ENCODE data around the gene OR12D3.

Gene OR12D3, protein sequence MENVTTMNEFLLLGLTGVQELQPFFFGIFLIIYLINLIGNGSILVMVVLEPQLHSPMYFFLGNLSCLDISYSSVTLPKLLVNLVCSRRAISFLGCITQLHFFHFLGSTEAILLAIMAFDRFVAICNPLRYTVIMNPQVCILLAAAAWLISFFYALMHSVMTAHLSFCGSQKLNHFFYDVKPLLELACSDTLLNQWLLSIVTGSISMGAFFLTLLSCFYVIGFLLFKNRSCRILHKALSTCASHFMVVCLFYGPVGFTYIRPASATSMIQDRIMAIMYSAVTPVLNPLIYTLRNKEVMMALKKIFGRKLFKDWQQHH

DNA sequence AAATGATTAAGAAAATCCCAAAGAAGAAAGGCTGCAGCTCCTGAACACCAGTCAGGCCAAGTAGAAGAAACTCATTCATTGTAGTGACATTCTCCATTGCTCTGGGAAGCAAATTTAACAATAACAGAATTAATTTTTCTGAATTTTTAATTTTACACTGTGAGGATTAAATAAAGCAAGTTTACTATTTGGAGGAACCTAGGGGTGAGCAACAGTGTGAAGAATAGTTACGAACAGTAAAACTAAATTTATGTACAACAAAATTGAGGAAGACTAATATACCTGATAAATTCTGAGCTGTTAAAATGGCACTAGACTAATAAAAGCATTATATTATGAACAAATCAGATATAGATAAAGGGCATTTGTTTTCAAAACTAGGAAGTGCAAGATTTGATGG, at the start of gene OR12D3:
TSS of gene OR12D3 (minus strand) at position 101 of the 400 bp plus-strand sequence. CDS start at position 97, 4 bp downstream.
- no peaks in the 10 kb centered on the region for H3K27me3 ChIP-seq (ENCODE audit: control insufficient read depth, insufficient read depth, low read length)
- H3K9ac ChIP-seq (ENCODE audit: low read depth, low read length), result no peak within 1 kb of the TSS
- no peak within 1 kb of the TSS for H3K4me3 ChIP-seq (ENCODE audit: low read depth, low read length)

DNA sequence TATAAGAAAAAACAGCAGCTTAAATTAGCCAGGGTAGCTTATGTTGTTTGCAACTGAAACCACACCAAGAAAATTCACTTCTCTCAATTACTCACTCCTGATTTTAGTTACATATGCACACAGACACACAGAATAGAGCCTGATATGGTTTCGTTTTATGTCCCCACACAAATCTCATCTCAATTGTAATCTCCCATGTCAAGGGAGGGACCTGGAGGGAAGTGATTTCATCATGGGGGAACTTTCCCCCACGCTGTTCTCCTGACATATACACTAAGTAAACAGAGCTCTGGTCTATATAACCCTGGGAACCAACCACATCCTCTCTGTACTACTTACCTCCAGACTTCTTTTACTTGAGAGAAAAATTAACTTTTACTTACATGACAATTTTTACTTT, 49.5 kb upstream of the OR12D3 start:
- H3K27me3 ChIP-seq (ENCODE audit: control insufficient read depth, insufficient read depth, low read length), result no peaks in the 10 kb centered on the region
- no peaks in the 10 kb centered on the region for H3K36me3 ChIP-seq (ENCODE audit: control insufficient read depth, insufficient read depth, low read length)
- H3K9ac ChIP-seq (ENCODE audit: low read depth, low read length), result no peak overlapping the region
- no peaks in the 10 kb centered on the region for H3K4me1 ChIP-seq (ENCODE audit: control insufficient read depth, insufficient read depth, low read length)
- H3K4me3 ChIP-seq (ENCODE audit: low read depth, low read length), result no peak overlapping the region
- H3K9me3 ChIP-seq (ENCODE audit: control insufficient read depth, insufficient read depth, low read length), result no peaks in the 10 kb centered on the region

More for the DNA sequence above, at the start of gene OR12D3:
- Histone ChIP-seq H3K9me3 (ENCODE audit: control insufficient read depth, insufficient read depth, low read length) (no peaks in the 10 kb centered on the region), H3K36me3 (ENCODE audit: control insufficient read depth, insufficient read depth, low read length) (no peaks in the 10 kb centered on the region), H3K4me1 (ENCODE audit: control insufficient read depth, insufficient read depth, low read length) (no peaks in the 10 kb centered on the region)

DNA sequence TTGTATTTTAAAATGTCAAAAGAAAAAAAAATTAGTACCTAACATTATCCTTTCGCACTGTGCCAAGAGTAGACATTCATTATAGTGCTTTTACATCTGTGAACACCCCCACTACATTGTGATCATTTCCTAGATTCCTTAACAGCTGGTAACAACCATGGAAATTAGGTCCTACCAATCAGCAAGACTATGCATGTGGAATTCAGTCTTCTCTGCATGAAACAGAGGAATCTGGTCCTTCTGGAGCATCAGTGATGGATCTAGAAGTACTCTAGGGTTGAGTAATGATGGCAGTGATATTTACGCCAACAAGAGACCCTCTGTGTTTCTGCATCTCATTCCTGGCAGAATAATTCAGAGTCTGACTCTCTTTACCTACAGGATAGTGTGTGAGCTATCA, 49.1 kb upstream of the OR12D3 start:
- Histone ChIP-seq H3K27me3 (ENCODE audit: control insufficient read depth, insufficient read depth, low read length) (no peaks in the 10 kb centered on the region), H3K4me3 (ENCODE audit: low read depth, low read length) (no peak overlapping the region), H3K4me1 (ENCODE audit: control insufficient read depth, insufficient read depth, low read length) (no peaks in the 10 kb centered on the region), H3K9me3 (ENCODE audit: control insufficient read depth, insufficient read depth, low read length) (no peaks in the 10 kb centered on the region), H3K9ac (ENCODE audit: low read depth, low read length) (no peak overlapping the region), H3K36me3 (ENCODE audit: control insufficient read depth, insufficient read depth, low read length) (no peaks in the 10 kb centered on the region)

DNA sequence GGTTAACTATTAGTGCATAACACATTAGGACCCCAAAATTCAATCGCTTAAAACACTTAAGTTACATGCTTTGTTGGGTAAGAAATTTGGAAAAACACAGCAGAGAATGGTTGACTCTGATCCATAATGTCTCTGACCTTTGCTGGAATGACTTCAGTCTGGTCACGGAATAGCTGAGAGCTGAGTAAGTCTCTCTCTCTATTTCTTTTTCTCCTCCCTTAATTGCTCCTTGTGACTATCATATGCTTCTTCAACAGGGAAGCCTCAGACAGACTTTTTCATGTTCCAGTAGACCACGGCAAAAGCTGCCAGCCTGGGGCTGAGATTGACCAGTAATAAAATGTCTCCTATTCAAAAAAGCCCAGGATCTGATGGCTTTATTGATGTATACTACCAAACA, 44.4 kb upstream of the OR12D3 start:
- Histone ChIP-seq H3K36me3 (ENCODE audit: control insufficient read depth, insufficient read depth, low read length) (no peaks in the 10 kb centered on the region), H3K9me3 (ENCODE audit: control insufficient read depth, insufficient read depth, low read length) (no peaks in the 10 kb centered on the region), H3K27me3 (ENCODE audit: control insufficient read depth, insufficient read depth, low read length) (no peaks in the 10 kb centered on the region), H3K4me1 (ENCODE audit: control insufficient read depth, insufficient read depth, low read length) (no peaks in the 10 kb centered on the region), H3K9ac (ENCODE audit: low read depth, low read length) (no peak overlapping the region), H3K4me3 (ENCODE audit: low read depth, low read length) (no peak overlapping the region)

DNA sequence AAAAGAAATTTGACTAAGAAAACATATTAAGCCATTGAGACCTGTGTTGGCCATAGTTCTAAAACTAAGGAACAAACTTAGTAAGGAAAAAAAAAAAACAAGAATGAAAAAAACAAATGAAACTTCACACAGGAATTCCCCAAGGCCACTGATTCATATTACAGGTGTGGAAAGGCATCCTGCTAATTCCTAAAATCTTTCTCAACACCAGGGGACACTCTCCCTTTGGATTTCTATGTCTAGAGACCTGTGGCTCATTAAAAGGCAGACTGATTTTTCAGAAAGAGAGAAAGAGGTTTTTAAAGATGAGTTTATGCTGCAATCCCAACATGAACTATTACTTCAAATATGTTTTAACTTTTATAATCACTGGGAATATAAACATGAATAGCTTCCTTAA, 39.5 kb upstream of the OR12D3 start, which contains the start of gene OR12D1:
TSS of gene OR12D1 (plus strand) at position 341 of the 400 bp plus-strand sequence.
- no peaks in the 10 kb centered on the region for H3K27me3 ChIP-seq (ENCODE audit: control insufficient read depth, insufficient read depth, low read length)
- H3K9me3 ChIP-seq (ENCODE audit: control insufficient read depth, insufficient read depth, low read length), result no peaks in the 10 kb centered on the region
- no peak within 1 kb of the TSS for H3K9ac ChIP-seq (ENCODE audit: low read depth, low read length)
- no peak within 1 kb of the TSS for H3K4me3 ChIP-seq (ENCODE audit: low read depth, low read length)
- H3K36me3 ChIP-seq (ENCODE audit: control insufficient read depth, insufficient read depth, low read length), result no peaks in the 10 kb centered on the region
- H3K4me1 ChIP-seq (ENCODE audit: control insufficient read depth, insufficient read depth, low read length), result no peaks in the 10 kb centered on the region

DNA sequence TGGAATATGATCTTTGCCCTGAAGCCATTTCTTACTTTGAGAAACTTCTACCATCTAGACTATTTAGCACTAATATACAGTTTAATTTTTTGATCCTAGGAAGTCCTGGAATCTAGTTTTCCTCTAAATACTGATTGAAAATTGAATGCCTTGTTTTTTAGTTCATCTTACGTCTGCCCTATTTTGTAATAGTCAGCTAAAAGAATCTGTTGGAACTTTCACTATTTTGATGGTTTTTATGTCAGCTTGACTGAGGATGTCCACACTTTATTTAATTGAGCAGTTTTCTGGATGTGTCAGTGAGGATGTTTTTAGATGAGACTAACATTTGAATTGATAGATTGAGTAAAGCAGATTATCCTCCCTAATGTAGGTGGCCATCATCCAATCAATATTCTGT, 28.7 kb upstream of the OR12D3 start:
- Histone ChIP-seq H3K4me1 (ENCODE audit: control insufficient read depth, insufficient read depth, low read length) (no peaks in the 10 kb centered on the region), H3K4me3 (ENCODE audit: low read depth, low read length) (no peak overlapping the region), H3K9me3 (ENCODE audit: control insufficient read depth, insufficient read depth, low read length) (no peaks in the 10 kb centered on the region), H3K9ac (ENCODE audit: low read depth, low read length) (no peak overlapping the region), H3K36me3 (ENCODE audit: control insufficient read depth, insufficient read depth, low read length) (no peaks in the 10 kb centered on the region), H3K27me3 (ENCODE audit: control insufficient read depth, insufficient read depth, low read length) (no peaks in the 10 kb centered on the region)

DNA sequence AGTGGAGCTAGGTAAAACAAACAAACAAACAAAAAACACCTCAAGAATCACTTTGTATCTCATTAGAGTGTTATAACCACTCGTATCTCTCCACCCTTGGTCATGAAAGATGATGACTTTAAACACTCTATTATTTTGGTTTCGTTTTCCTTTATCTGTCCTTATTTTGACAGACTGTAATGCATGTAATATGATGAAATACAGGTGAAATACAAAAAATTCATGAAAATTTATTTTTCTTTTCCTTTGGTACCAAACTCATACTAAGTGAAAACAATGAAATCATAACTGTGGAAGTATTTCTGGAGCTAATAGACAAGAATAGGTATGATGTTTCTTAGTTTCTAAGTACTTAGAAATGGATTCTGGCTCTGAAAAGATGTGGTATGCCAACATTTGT, 24.4 kb upstream of the OR12D3 start:
- Histone ChIP-seq H3K9ac (ENCODE audit: low read depth, low read length) (no peak overlapping the region), H3K36me3 (ENCODE audit: control insufficient read depth, insufficient read depth, low read length) (no peaks in the 10 kb centered on the region), H3K4me3 (ENCODE audit: low read depth, low read length) (no peak overlapping the region), H3K9me3 (ENCODE audit: control insufficient read depth, insufficient read depth, low read length) (no peaks in the 10 kb centered on the region), H3K27me3 (ENCODE audit: control insufficient read depth, insufficient read depth, low read length) (no peaks in the 10 kb centered on the region), H3K4me1 (ENCODE audit: control insufficient read depth, insufficient read depth, low read length) (peaks cover 3% of the 10 kb centered on the region)

DNA sequence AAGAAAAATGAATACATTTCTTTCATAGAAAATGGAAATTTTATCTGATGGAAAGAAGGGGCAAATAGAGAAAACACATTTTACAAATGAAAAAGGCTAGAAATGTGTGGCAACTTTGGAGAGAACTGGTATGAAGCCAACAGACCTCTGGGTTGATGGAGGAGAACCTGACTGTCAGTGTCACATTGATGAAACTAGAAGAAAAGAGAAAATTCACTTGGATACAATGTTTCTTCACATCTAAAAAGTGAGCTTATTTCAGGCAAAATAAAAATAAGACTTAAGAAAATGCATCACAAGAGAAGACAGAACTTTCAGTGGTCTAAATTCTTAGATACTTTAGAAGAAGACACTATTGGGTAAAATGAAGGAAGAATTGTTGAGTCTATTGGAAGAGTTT, 20.2 kb upstream of the OR12D3 start, which contains the start of gene OR12D2:
TSS of gene OR12D2 (plus strand) at position 301 of the 400 bp plus-strand sequence. CDS start 1,069 bp downstream, outside the sequence.
- Histone ChIP-seq H3K9me3 (ENCODE audit: control insufficient read depth, insufficient read depth, low read length) (no peaks in the 10 kb centered on the region), H3K27me3 (ENCODE audit: control insufficient read depth, insufficient read depth, low read length) (no peaks in the 10 kb centered on the region), H3K36me3 (ENCODE audit: control insufficient read depth, insufficient read depth, low read length) (no peaks in the 10 kb centered on the region), H3K4me1 (ENCODE audit: control insufficient read depth, insufficient read depth, low read length) (peaks cover 3% of the 10 kb centered on the region), H3K9ac (ENCODE audit: low read depth, low read length) (no peak within 1 kb of the TSS), H3K4me3 (ENCODE audit: low read depth, low read length) (no peak within 1 kb of the TSS)

DNA sequence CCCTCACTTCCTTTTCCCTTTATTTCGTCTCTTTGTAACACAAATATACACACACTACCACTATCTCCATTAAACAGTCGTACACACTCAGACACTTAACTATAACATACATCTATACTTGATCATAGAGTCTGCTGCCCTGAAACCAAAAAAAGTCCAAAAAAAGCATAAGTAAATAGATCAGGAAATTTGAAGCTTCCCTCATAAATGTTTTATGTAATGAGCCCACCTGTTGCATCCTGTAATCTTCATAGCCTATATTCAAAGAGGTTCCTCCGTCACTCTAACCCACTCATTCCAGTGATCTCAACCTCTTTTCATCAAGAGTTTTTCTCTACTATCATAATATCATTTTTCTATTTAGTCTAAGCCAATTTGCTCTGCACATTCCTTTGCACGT, 13.4 kb upstream of the OR12D3 start:
- no peaks in the 10 kb centered on the region for H3K4me1 ChIP-seq (ENCODE audit: control insufficient read depth, insufficient read depth, low read length)
- no peaks in the 10 kb centered on the region for H3K27me3 ChIP-seq (ENCODE audit: control insufficient read depth, insufficient read depth, low read length)
- H3K36me3 ChIP-seq (ENCODE audit: control insufficient read depth, insufficient read depth, low read length), result no peaks in the 10 kb centered on the region
- H3K4me3 ChIP-seq (ENCODE audit: low read depth, low read length), result no peak overlapping the region
- H3K9me3 ChIP-seq (ENCODE audit: control insufficient read depth, insufficient read depth, low read length), result no peaks in the 10 kb centered on the region
- no peak overlapping the region for H3K9ac ChIP-seq (ENCODE audit: low read depth, low read length)

DNA sequence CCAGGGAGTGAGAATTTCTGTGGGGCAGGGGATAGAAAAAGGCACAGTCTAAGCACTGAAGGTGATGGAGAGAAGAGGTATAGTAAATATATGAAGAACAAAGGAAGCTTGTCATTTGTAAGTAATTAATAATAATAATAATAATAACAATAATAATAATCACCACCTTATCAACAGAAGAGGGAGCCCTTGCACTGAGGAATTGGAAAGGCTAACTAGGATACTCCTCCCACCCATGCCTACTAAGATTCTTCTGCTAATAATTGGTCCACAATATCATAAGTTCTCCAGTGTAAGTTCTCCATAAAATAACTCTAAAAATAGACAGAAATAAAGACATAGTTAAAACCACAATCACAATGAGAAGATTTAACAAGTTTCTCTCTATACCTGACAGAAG, 912 bp upstream of the OR12D3 start:
- H3K9me3 ChIP-seq (ENCODE audit: control insufficient read depth, insufficient read depth, low read length), result no peaks in the 10 kb centered on the region
- H3K4me1 ChIP-seq (ENCODE audit: control insufficient read depth, insufficient read depth, low read length), result no peaks in the 10 kb centered on the region
- no peaks in the 10 kb centered on the region for H3K27me3 ChIP-seq (ENCODE audit: control insufficient read depth, insufficient read depth, low read length)
- no peak overlapping the region for H3K9ac ChIP-seq (ENCODE audit: low read depth, low read length)
- no peaks in the 10 kb centered on the region for H3K36me3 ChIP-seq (ENCODE audit: control insufficient read depth, insufficient read depth, low read length)
- H3K4me3 ChIP-seq (ENCODE audit: low read depth, low read length), result no peak overlapping the region

DNA sequence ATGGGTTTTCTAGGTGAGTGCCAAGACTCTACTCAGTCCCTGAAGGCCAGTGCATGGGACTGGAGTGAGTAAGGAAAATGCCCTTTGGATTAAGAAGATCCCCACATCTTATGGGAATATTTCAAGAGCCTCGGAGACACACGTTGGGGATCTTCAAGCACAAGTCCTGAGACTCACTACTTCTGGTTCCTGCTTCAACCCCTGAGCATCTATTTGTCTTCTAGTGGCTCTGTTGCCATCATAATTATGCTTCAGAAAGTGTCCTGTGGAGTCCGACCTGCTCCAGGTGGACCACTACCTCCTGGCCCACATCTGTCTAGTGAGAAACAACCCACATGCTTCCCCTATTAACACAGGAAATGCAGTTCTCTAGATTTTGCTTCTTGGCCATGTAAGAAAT, 6.3 kb downstream of the OR12D3 start, which contains the start of gene OR5V1:
TSS of gene OR5V1 (minus strand) at position 101 of the 400 bp plus-strand sequence. CDS start 12,670 bp downstream, outside the sequence.
- Histone ChIP-seq H3K9ac (ENCODE audit: low read depth, low read length) (no peak within 1 kb of the TSS), H3K4me3 (ENCODE audit: low read depth, low read length) (no peak within 1 kb of the TSS), H3K9me3 (ENCODE audit: control insufficient read depth, insufficient read depth, low read length) (no peaks in the 10 kb centered on the region), H3K27me3 (ENCODE audit: control insufficient read depth, insufficient read depth, low read length) (no peaks in the 10 kb centered on the region), H3K4me1 (ENCODE audit: control insufficient read depth, insufficient read depth, low read length) (no peaks in the 10 kb centered on the region), H3K36me3 (ENCODE audit: control insufficient read depth, insufficient read depth, low read length) (no peaks in the 10 kb centered on the region)

DNA sequence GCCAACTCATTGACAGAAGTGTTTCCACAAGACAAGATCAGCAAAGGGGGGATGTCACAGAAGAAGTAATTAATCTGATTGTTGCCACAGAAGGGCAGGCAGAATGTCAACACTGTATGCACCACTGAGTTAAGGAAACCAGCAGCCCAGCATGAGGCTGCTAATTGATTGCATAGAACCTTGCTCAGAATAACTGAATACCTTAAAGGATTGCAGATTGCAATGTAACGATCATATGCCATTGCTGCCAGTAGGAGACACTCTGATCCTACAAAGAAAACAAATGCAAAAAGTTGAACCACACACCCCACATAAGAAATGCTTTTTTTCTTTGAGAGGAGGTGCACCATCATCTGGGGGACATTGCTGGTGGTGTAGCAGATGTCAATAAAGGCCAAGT, 19.5 kb downstream of the OR12D3 start:
- Histone ChIP-seq H3K36me3 (ENCODE audit: control insufficient read depth, insufficient read depth, low read length) (no peaks in the 10 kb centered on the region), H3K9me3 (ENCODE audit: control insufficient read depth, insufficient read depth, low read length) (no peaks in the 10 kb centered on the region)

More for the DNA sequence above, 19.5 kb downstream of the OR12D3 start:
- H3K9ac ChIP-seq (ENCODE audit: low read depth, low read length), result no peak overlapping the region
- H3K4me1 ChIP-seq (ENCODE audit: control insufficient read depth, insufficient read depth, low read length), result no peaks in the 10 kb centered on the region
- H3K27me3 ChIP-seq (ENCODE audit: control insufficient read depth, insufficient read depth, low read length), result no peaks in the 10 kb centered on the region
- H3K4me3 ChIP-seq (ENCODE audit: low read depth, low read length), result no peak overlapping the region

Measured in iPS-15b (cell line).